ENCODE results near the gene GTPBP2. TPM values are rescaled to one million over a fixed set of nuclear protein-coding genes. Genes with fewer than 3 reads are reported as not detected.

The GTPBP2 gene
- total and polyA plus RNA-seq, 2 donors (not counting 1 experiment from before 2014, with no cell fraction given), result 80.8 to 103 TPM

- Mint-ChIP-seq H3K4me1 (peaks cover 19% of the 10 kb centered on the region), H3K4me3 (no peak overlapping the region), H3K27me3 (no peaks in the 10 kb centered on the region), H3K9me3 (ENCODE audit: insufficient read depth) (no peaks in the 10 kb centered on the region), H3K27ac (no peak overlapping the region)
- H3K9me3 ChIP-seq (ENCODE audit: control extremely low read depth in 1 of 3, control insufficient read depth in 2 of 3, insufficient read depth in 1 of 3, low read length in 2 of 3), result no peaks in the 10 kb centered on the region
- H3K79me2 ChIP-seq (ENCODE audit: control insufficient read depth, insufficient read depth, low read length), result no peaks in the 10 kb centered on the region
- peaks cover 13 to 15% of the 10 kb centered on the region in 2 donors for H3K4me1 ChIP-seq (ENCODE audit: control insufficient read depth in 2 of 2, insufficient read depth in 2 of 2, low read length in 2 of 2)
- H3K36me3 ChIP-seq (replicated peaks in 1 of 2; ENCODE audit: control extremely low read depth in 1 of 2, control insufficient read depth in 1 of 2, extremely low read depth in 1 of 2, insufficient read depth in 2 of 2, low read length in 1 of 2), result peaks cover 2 to 28% of the 10 kb centered on the region in 2 experiments
- DNase-seq, result no peak
- H4K20me1 ChIP-seq (ENCODE audit: control insufficient read depth, insufficient read depth, low read length, poor library complexity, severe bottlenecking), result no peaks in the 10 kb centered on the region
- H3K27ac ChIP-seq (ENCODE audit: low read length in 2 of 2), result no peak overlapping the region
- no peak overlapping the region for H3K9ac ChIP-seq (ENCODE audit: low read length)
- ChIA-PET POLR2A (interaction anchor here (0.5 kb wide), 1 partner anchor 35 kb away, joined by 4 read pairs; no protein-coding TSS in a partner anchor), CTCF (interaction anchor here (1.2 to 7.9 kb wide), 10 partner anchors 9 to 644 kb away, joined by 3 to 102 read pairs (median 16); partner anchors contain the start of genes AARS2 and GTPBP2)
- WGBS (ENCODE audit: insufficient coverage), result 89% methylated on average over 13 of the region's 15 CpGs
- H3K4me3 ChIP-seq (ENCODE audit: control extremely low read depth in 1 of 5, extremely low read depth in 1 of 5, insufficient read depth in 1 of 5, low read depth in 2 of 5, low read length in 4 of 5), result no peak overlapping the region
- H3K4me2 ChIP-seq (replicated peaks; ENCODE audit: low read depth, low read length, poor library complexity, severe bottlenecking), result no peak overlapping the region
- no peak for ATAC-seq (ENCODE audit: low read depth)
- no peaks in the 10 kb centered on the region for H3K27me3 ChIP-seq (replicated peaks in 1 of 4; ENCODE audit: control extremely low read depth in 1 of 4, control insufficient read depth in 3 of 4, insufficient read depth in 4 of 4, low read length in 3 of 4)
- intact Hi-C loops (cut with micrococcal nuclease), result loop anchor here (5.0 kb wide), 2 partner anchors 42 to 53 kb away; partner anchors contain the start of gene GTPBP2
- TF ChIP-seq, protein P1, sequence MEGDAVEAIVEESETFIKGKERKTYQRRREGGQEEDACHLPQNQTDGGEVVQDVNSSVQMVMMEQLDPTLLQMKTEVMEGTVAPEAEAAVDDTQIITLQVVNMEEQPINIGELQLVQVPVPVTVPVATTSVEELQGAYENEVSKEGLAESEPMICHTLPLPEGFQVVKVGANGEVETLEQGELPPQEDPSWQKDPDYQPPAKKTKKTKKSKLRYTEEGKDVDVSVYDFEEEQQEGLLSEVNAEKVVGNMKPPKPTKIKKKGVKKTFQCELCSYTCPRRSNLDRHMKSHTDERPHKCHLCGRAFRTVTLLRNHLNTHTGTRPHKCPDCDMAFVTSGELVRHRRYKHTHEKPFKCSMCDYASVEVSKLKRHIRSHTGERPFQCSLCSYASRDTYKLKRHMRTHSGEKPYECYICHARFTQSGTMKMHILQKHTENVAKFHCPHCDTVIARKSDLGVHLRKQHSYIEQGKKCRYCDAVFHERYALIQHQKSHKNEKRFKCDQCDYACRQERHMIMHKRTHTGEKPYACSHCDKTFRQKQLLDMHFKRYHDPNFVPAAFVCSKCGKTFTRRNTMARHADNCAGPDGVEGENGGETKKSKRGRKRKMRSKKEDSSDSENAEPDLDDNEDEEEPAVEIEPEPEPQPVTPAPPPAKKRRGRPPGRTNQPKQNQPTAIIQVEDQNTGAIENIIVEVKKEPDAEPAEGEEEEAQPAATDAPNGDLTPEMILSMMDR (IDR thresholded peaks at IDR 0.05), result no peak
- TF ChIP-seq EZH2 (IDR thresholded peaks at IDR 0.05; ENCODE audit: borderline replicate concordance, insufficient read depth, low read depth, low read length, poor library complexity, severe bottlenecking), result no peak
- no peak overlapping the region for H2AFZ ChIP-seq (ENCODE audit: insufficient read depth, low read depth, low read length, poor library complexity, severe bottlenecking)
These were observed 40.2 kb upstream of the GTPBP2 start for GRCh38 chr6:43669050-43669921.
